Activated CD8-positive, alpha-beta memory T cell treated with anti-CD3 and anti-CD28 coated beads, Interleukin-2, amount 10 ng/mL, durations not matched to agents 7 days and 5 days (primary cell): ENCODE results near the gene BAG3. TPM values are rescaled to one million over a fixed set of nuclear protein-coding genes. Genes with fewer than 3 reads are reported as not detected.

Experiments
- ATAC-seq: fragments of 150-1000 bp; cut with Tn5 transposase; one replicate; pipeline ENCODE4 v1.10.0; 2021; ENCODE audit warnings: moderate library complexity
- CTCF ChIA-PET: fragments of 350-600 bp; sonication (Branson Sonifier 250); formaldehyde crosslinking; loops from one replicate; lab custom pipeline; 2021; ENCODE audit warnings: antibody characterized with exemption; lab: Charles Lee
- DNase-seq: peaks from one replicate; pipeline ENCODE4 v3.0.0-alpha.2; 2020
- H3K27ac Mint-ChIP-seq: one replicate; pipeline ENCODE4 v1.8.0; 2021; ENCODE audit warnings: mild to moderate bottlenecking, mixed read lengths
- H3K27me3 Mint-ChIP-seq: one replicate; pipeline ENCODE4 v1.8.0; 2021; ENCODE audit warnings: mixed read lengths
- H3K36me3 Mint-ChIP-seq: one replicate; pipeline ENCODE4 v1.8.0; 2021; ENCODE audit warnings: mild to moderate bottlenecking, mixed read lengths
- H3K4me1 Mint-ChIP-seq: one replicate; pipeline ENCODE4 v1.8.0; 2021; ENCODE audit warnings: mixed read lengths
- H3K4me3 Mint-ChIP-seq: one replicate; pipeline ENCODE4 v1.8.0; 2021; ENCODE audit warnings: mild to moderate bottlenecking, moderate library complexity, mixed read lengths
- H3K9me3 Mint-ChIP-seq: one replicate; pipeline ENCODE4 v1.8.0; 2022; ENCODE audit warnings: low read depth, mixed read lengths
- total RNA-seq, 2 experiments: library from RNA; stranded (reverse); gene quantifications; one replicate each; pipeline ENCODE4 v1.2.3, GENCODE V29; 2021

The BAG3 gene
- total RNA-seq, 2 experiments from 2014 or later = 12.7 to 13.0 TPM

DNA sequence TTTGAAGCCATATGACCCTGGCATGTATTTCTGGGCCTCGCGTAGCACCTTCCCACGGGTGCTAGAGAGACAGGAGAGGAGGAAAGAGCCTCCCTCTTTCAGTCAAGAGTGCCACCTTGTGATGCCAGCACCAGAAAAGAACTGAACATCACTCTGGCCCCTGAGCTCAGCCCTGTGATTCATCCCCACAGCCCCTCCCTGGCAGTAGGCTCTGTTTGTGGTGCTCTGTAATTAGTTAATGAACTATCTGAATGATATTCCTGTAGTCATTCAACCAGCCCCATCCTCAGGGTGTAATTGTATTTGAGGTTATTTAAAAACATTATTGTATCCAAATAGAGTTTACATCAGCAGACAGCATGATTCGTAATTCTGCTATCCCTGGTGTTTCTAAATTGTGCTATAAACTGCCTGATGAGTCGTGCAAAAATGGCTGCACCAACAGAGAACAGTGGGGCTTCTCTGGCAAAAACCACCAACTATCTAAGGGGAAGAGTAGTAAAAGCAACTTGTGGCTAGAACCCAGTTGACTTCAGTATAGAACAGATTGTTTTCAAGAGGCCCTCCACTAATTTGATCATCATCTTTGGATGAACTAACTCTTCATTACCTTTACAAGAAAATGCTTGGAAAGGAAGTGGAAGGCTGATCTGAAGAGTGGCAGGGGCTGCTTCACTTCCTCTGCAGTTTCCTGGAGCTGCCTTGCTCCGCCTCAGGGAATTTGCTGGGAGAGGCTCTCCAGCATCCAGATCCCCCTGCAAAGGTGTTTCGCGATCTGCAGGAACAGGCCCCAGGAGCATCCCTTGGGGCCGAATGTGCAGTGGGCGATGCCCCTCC, 30.7 kb upstream of the BAG3 start:
- no peaks in the 10 kb centered on the region for H3K9me3 Mint-ChIP-seq
- H3K4me3 Mint-ChIP-seq = no peak overlapping the region
- CTCF ChIA-PET = no interaction called here
- H3K4me1 Mint-ChIP-seq = peaks cover 5% of the 10 kb centered on the region
- H3K27me3 Mint-ChIP-seq = no peaks in the 10 kb centered on the region
- H3K36me3 Mint-ChIP-seq = no peaks in the 10 kb centered on the region
- no peak overlapping the region for H3K27ac Mint-ChIP-seq
- no peak for DNase-seq
- ATAC-seq = no peak

DNA sequence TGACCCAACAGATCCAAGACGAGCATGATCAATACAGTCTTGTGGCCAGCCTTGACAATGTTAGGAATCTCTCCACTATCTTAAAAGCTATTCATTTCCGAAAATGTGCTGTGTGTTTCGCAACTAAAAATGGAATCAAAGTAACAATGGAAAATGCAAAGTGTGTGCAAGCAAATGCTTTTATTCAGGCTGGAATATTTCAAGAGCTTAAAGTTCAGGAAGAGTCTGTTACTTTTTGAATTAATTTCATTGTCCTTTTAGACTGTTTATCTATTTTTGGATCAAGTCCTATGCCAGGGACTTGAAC, 30.1 kb upstream of the BAG3 start:
- no peak overlapping the region for H3K27ac Mint-ChIP-seq
- H3K27me3 Mint-ChIP-seq = no peaks in the 10 kb centered on the region
- ATAC-seq (no peak), DNase-seq (no peak)
- peaks cover 5% of the 10 kb centered on the region for H3K4me1 Mint-ChIP-seq
- no peaks in the 10 kb centered on the region for H3K9me3 Mint-ChIP-seq
- CTCF ChIA-PET = no interaction called here
- no peak overlapping the region for H3K4me3 Mint-ChIP-seq
- no peaks in the 10 kb centered on the region for H3K36me3 Mint-ChIP-seq

GRCh38 chr10:119625570-119626280, 25.5 kb upstream of the BAG3 start:
- ATAC-seq (no peak), DNase-seq (no peak)
- Mint-ChIP-seq H3K27me3 (no peaks in the 10 kb centered on the region), H3K4me1 (no peaks in the 10 kb centered on the region), H3K4me3 (no peak overlapping the region), H3K9me3 (no peaks in the 10 kb centered on the region), H3K27ac (no peak overlapping the region), H3K36me3 (no peaks in the 10 kb centered on the region)
- CTCF ChIA-PET = interaction anchor here (1.1 to 1.6 kb wide), 2 partner anchors 23 to 61 kb away, joined by 4 to 5 read pairs; no protein-coding TSS in a partner anchor

DNA sequence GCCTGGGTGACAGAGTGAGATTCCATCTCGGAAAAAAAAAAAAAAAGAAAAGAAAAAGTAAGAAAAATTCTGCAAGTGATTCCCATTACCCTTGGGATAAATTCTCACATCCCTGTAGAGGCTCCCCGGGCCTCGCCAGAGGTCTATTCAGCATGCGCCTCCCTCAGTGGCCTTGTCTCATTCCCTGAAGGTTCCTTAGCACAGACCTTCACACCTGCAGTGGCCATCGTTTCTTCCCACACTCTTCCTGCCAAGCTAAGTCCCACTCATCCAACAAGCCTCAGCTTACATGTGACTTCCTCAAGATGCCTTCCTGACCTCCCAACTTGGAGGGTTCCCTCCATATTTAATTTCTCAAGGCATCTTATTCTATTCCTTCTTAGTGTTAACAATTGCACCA, 20.9 kb upstream of the BAG3 start:
- no peaks in the 10 kb centered on the region for H3K36me3 Mint-ChIP-seq
- H3K9me3 Mint-ChIP-seq = no peaks in the 10 kb centered on the region
- H3K4me1 Mint-ChIP-seq = no peaks in the 10 kb centered on the region
- no peaks in the 10 kb centered on the region for H3K27me3 Mint-ChIP-seq
- DNase-seq (no peak), ATAC-seq (no peak)
- no peak overlapping the region for H3K27ac Mint-ChIP-seq
- no peak overlapping the region for H3K4me3 Mint-ChIP-seq
- CTCF ChIA-PET = no interaction called here

GRCh38 chr10:119633538-119634218, 17.5 kb upstream of the BAG3 start:
- Mint-ChIP-seq H3K36me3 (no peaks in the 10 kb centered on the region), H3K9me3 (no peaks in the 10 kb centered on the region), H3K27me3 (no peaks in the 10 kb centered on the region), H3K4me3 (no peak overlapping the region), H3K4me1 (no peaks in the 10 kb centered on the region), H3K27ac (no peak overlapping the region)
- CTCF ChIA-PET = no interaction called here
- DNase-seq = no peak
- no peak for ATAC-seq

DNA sequence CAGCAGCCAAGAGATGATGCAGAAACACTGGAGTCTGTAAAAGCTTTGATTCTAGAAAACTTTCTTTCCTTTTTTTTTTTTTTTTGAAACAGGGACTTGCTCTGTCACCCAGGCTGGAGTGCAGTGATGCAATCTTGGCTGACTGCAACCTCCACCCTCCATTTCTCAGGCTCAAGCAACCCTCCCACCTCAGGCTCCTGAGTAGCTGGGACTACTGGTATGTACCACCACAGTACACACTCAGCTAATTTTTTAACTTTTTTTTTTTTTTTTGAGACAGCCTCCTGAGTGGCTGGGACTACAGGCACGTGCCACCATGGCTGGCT, 17.0 kb upstream of the BAG3 start:
- Mint-ChIP-seq H3K27ac (no peak overlapping the region), H3K27me3 (no peaks in the 10 kb centered on the region), H3K4me3 (no peak overlapping the region), H3K9me3 (no peaks in the 10 kb centered on the region), H3K4me1 (no peaks in the 10 kb centered on the region), H3K36me3 (no peaks in the 10 kb centered on the region)
- CTCF ChIA-PET = no interaction called here
- no peak for ATAC-seq
- DNase-seq = no peak

DNA sequence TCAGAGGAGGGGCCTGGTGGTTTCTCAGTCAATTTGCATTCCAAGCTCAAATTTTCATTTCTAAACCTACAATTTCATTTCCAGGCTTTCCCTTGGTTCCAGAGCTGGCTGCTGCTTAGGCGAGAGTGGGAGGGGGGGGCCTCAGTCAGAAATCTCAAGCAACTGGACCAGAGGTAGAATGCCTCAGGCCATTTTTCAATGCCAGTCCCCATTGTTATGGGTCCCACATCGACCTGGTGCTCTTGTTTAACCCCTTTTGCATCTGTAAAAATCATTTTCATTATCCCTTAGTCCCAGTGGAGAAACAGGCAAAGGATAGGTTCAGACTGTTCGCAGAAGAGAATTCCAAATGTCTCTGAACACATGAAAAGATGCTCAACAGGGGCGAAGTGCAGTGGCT, 13.5 kb upstream of the BAG3 start:
- Mint-ChIP-seq H3K27me3 (peaks cover 8% of the 10 kb centered on the region), H3K9me3 (no peaks in the 10 kb centered on the region), H3K36me3 (no peaks in the 10 kb centered on the region), H3K27ac (no peak overlapping the region), H3K4me1 (peaks cover 12% of the 10 kb centered on the region), H3K4me3 (no peak overlapping the region)
- ATAC-seq (no peak), DNase-seq (no peak)
- CTCF ChIA-PET = no interaction called here

- Mint-ChIP-seq H3K9me3 (no peaks in the 10 kb centered on the region), H3K27ac (no peak overlapping the region), H3K4me3 (no peak overlapping the region), H3K4me1 (peaks cover 23% of the 10 kb centered on the region), H3K36me3 (no peaks in the 10 kb centered on the region), H3K27me3 (peaks cover 8% of the 10 kb centered on the region)
- no peak for ATAC-seq
- no peak for DNase-seq
- CTCF ChIA-PET = no interaction called here
Observed at GRCh38 chr10:119638982-119639381, 12.2 kb upstream of the BAG3 start.

DNA sequence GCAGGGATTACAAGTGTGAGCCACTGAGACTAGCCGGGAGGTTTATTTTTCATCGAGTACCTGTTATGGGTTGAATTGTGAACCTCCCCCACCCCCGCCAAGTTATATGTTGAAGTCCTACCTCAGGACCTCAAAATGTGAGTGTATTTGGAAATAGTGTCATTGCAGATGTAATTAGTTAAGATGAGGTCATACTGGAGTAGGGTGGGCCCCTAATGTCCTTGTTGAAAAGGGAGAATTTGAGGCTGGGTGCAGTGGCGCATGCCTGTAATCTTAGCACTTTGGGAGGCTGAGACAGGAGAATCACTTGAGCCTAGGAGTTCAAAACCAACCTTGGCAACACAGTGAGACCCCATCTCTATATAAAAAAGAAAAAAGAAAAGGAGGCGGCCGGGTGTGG, 10.8 kb upstream of the BAG3 start:
- no peak for DNase-seq
- peaks cover 8% of the 10 kb centered on the region for H3K27me3 Mint-ChIP-seq
- CTCF ChIA-PET = interaction anchor here (0.8 kb wide), 1 partner anchor 38 kb away, joined by 4 read pairs; no protein-coding TSS in a partner anchor
- no peaks in the 10 kb centered on the region for H3K9me3 Mint-ChIP-seq
- no peak overlapping the region for H3K4me3 Mint-ChIP-seq
- ATAC-seq = no peak
- H3K27ac Mint-ChIP-seq = no peak overlapping the region
- H3K36me3 Mint-ChIP-seq = no peaks in the 10 kb centered on the region
- peaks cover 23% of the 10 kb centered on the region for H3K4me1 Mint-ChIP-seq

- CTCF ChIA-PET = interaction anchor here (0.8 kb wide), 1 partner anchor 39 kb away, joined by 4 read pairs; no protein-coding TSS in a partner anchor
- Mint-ChIP-seq H3K36me3 (no peaks in the 10 kb centered on the region), H3K27me3 (peaks cover 8% of the 10 kb centered on the region), H3K9me3 (no peaks in the 10 kb centered on the region), H3K27ac (no peak overlapping the region), H3K4me1 (peaks cover 23% of the 10 kb centered on the region), H3K4me3 (no peak overlapping the region)
- DNase-seq (no peak), ATAC-seq (no peak)
Observed at GRCh38 chr10:119640875-119641526, 10.2 kb upstream of the BAG3 start.

DNA sequence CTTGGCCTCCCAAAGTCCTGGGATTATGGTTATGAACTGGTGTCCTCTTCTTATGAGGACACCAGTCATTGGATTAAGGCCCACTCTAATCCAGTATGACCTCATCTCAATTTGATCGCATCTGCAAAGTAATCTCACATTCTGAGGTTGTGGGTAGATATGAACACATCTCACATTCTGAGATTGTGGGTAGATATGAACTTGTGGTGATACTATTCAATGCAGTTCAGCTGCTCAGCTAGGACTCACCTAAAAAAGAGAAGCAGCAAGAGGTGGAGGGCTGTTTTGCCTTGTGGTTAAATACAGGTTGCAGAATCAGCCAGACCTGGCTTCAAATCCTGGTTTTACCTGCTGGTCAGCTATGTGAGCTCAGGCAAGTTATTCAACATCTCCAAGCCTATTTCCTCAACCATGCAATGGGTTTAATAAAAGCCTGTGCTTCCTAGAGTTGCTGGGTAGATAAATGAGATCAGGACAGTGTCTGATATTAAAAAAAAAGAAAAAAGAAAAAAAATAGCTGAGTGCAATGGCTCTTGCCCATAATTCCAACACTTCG, 8.5 kb upstream of the BAG3 start:
- peak; percentile 53 for DNase-seq
- ATAC-seq = peak; percentile 88
- H3K27me3 Mint-ChIP-seq = peaks cover 8% of the 10 kb centered on the region
- peak overlapping the region; percentile 43 for H3K27ac Mint-ChIP-seq
- H3K9me3 Mint-ChIP-seq = no peaks in the 10 kb centered on the region
- CTCF ChIA-PET = interaction anchor here (1.2 to 2.3 kb wide), 3 partner anchors 37 to 83 kb away, joined by 3 to 9 read pairs (median 6); partner anchors contain the start of gene INPP5F
- no peaks in the 10 kb centered on the region for H3K36me3 Mint-ChIP-seq
- peaks cover 23% of the 10 kb centered on the region for H3K4me1 Mint-ChIP-seq
- no peak overlapping the region for H3K4me3 Mint-ChIP-seq

DNA sequence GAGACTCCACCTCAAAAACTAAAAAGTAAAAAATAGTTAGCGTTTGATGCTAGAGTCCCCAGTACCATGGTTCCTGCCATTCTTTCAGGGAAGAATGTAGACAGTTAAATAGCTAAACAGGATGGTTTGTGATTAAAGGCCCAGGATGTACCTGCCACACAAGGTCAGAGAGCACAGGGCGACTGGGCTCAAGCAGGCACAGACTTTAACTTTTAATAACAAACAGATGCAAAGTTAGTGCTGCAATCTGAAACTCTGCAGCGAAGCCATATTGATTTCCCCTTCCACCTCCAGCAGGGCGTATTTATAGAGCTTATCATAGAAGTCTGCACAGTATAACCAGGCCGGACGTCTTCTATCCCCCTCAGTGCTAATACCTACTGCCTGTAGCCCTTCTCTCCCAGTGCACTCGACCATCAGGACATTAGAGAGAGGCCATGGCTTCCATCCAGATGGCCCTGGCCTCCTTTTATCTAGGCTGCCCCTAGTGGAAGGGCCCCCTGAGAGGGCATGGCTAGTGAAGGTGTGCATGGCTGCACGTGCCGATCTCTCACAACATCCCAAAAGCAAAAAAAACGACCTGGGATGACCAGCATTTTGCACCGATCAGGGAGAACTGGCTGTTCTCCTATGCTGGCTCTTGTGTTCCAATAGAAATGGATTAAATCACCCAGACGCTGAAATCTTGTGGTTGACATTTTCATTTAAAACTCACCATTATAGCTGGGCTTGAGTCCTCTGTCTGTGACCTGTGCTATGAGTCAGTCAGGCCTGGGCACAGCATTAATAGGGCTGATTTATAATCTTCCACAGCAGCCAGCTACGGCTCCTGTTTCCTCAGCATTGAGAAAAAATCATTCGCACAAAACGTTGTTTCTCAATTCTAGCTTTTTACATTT, 7.6 kb upstream of the BAG3 start:
- H3K27me3 Mint-ChIP-seq = peaks cover 8% of the 10 kb centered on the region
- no peak overlapping the region for H3K27ac Mint-ChIP-seq

More for the DNA sequence above, 7.6 kb upstream of the BAG3 start:
- Mint-ChIP-seq H3K36me3 (no peaks in the 10 kb centered on the region), H3K4me1 (peaks cover 23% of the 10 kb centered on the region), H3K4me3 (no peak overlapping the region), H3K9me3 (no peaks in the 10 kb centered on the region)
- no peak for ATAC-seq
- no peak for DNase-seq
- CTCF ChIA-PET = interaction anchor here (1.1 to 2.3 kb wide), 6 partner anchors 9 to 107 kb away, joined by 3 to 9 read pairs (median 6); partner anchors contain the start of gene INPP5F
